ENCODE results near the gene PGBD1.

- TF ChIP-seq POLR2A (IDR thresholded peaks at IDR 0.05) = no peak
- TF ChIP-seq POLR2AphosphoS5 (IDR thresholded peaks at IDR 0.05) = no peak
These were observed 16.5 kb upstream of the PGBD1 start for GRCh38 chr6:28264834-28265401.

All from stomach (tissue), 4 donors.